DMS 273 treated with DMSO at 0.1 percent for 48 hours (cell line): ENCODE measurements around the gene EIF4G2.
"Not testable (repeated sequence)": the region's sequence is repeated elsewhere in the genome, so short reads cannot be mapped to it uniquely, and the experiment has no call there.

Experiments
- DNase-seq: peaks from one replicate; lab custom pipeline; 2025; lab: John Stamatoyannopoulos, UW

The EIF4G2 gene

DNA sequence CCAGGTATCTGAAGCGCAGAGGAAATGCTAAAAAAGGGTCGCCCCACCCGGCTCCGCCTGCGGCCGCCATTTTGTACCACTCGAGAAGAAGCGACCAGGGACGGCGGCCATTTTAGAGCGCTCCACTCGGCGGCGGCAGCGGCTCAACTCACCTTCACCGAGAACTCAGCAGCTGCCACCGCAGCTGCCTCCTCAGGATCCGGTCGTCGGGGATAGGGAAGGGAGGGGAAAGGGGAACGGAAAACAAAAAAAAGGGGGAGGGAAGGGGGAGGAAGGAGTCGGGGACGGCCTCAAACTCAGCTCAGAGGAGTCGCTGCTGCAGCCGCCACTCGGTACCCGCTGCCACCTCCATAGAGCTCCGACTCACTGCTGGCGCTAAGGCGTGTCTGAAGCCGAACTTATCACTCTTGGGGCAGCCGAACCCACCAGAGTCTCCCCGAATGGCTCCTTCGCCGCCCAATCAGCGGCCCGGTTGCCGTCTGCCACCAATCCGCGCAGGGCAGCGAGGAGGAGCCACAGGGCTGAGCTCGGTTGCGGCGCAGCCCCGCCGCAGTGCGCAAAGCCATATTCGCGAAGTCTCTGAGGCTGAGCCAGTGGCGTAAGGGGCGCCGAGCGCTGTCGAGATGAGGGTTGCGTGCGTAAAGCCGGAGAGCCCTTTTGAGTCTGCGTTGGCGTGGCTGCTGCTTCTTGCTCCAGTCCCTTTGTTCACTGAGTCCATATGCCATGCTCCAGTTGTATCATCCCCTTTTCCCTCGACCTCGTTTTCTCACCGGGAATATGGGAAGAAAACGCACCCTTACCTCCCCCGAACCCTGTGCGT lies at the start of gene EIF4G2:
TSS of gene EIF4G2 (minus strand) at position 374 of the 820 bp plus-strand sequence.
- peak; percentile 94 for DNase-seq

DNA sequence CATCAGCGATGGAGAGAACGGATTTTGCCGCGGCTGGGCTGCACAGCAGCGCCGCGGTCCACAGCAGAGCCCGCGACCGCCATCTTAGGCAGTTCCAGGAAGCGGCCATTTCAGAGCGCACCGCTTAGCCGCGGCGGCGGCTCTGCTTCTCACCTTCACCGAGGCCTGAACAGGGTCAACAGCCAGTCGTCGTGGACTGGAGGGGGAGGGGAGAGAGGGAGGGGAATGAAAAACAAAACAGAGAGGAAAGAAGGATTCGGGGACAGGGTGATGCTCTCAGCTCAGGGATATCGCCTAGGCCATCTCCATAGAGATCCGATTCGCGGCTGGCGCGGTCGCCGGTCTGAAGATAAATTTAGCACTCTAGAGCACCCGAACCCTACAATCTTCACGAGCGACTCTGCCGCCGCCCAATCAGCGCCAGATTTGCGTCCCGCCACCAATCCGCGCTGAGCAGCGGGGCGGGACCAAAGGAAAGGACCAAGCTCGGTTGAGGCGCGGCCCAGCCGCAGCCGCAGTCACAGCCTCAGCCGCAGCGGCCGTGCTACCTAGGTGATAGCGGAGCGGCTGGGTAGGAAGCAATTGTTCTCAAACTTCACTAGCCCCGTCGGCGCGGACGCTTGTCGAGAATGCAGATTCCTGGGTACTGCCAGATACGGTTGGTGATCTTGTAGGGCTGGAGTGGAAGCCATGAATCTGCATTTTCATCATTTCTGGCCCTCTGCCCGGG lies 49.1 kb upstream of the EIF4G2 start, which contains the start of gene ZBED5:
TSS of gene ZBED5 (minus strand) at position 345 of the 730 bp plus-strand sequence. CDS start 3,108 bp downstream, outside the sequence.
- peak; percentile 83 for DNase-seq

DNA sequence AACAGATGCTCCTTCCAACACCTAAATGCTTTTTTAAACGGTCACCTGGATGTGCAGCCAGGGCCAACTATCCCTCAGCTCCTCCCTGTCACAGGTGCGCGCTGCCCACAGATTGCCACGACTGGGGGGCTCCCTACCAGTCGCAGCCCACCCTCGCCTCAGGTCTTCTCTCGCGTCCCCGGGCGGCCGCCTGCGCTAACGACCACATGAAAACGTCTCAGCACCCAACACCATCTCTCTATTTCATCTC lies 48.7 kb upstream of the EIF4G2 start:
- no peak for DNase-seq

DNA sequence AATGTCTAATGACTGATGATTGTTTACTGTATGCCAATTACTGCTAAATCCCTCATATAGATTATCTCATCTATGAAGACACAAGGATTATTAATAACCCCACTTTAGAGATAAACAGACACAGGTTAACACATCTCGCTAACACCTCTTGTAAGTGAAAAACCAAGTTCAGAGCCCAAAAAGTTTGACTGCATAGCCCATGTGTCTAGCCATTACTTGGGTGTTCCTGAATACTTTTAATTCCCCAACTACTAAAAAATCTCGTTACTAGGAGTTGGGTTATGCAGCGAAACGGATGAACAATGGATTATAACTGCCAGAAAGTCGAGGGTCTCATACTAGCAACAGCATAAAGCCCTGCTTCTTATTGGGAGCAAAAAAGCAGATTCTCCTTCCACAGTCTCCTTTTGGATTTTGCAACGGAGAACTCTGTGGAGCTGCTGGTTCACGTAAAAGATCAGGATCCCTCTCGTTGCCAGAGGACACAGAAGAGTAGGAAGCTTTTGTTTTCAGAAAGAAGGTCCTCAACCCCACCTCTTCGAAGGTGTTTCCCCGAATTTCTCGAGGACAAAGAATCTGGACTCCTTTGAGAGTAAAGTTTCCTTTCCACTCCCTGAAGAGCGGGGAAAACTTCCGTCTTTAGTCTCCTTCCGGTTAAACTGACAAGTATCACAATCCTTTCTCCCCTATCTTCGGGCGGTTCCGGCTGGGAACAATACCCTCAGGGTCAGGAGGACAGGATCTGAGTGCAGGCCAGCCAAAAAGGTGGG lies 48.1 kb upstream of the EIF4G2 start:
- DNase-seq, result no peak

DNA sequence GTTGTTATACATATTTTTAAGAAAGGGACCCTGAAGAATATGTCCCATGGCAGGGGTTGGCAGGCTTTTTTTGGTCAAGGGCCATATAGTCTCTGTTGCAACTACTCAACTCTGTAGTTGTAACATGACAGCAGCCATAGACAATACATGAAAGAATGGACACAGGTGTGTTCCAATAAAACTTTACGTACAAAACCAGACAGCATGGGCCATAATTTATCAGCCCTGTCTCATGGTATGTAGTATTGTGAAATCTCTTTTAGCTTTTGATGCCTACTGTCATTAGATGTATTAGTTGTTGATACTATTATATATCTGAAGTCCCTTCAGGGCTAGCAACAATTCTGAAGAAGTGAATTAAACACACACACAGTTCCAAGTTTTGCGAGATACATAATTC lies 46.6 kb upstream of the EIF4G2 start:
- DNase-seq, result no peak

DNA sequence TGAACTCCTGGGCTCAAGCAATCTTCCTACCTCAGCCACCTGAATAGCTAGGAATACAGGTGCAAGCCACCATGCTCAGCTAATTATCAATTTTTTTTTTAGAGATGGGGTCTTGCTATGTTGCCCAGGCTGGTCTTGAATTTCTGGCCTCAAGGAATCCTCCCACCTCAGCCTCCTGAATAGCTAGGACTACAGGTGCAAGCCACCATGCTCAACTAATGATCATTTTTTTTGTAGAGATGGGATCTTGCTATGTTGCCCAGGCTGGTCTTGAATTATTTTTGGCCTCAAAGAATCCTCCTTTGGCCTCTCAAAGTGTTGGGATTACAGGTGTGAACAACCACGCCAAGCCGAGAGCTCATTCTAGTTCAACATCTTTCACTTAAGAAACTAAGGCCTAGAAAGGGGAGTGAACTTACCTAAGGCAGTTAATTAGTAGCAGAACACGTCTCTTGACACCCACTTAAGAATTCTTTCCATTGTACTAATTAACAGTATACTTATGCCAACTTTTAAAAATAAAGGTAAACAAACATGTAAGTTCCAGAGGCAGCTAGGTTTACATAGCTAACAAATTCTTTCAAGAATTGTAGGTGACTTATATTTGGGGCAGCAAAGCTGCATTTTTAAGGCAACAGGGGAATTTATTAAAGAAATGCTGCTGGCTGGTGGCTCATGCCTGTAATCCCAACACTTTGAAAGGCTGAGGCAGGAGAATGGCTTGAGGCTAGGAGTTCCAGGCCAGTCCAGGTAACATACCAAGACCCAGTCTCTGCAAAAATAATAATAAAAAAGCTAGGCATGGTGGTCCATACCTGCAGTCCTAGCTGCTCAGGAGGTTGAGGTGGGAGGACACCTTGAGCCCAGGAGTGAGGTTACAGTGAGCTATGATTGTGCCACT lies 39.5 kb upstream of the EIF4G2 start:
- no peak for DNase-seq

DNA sequence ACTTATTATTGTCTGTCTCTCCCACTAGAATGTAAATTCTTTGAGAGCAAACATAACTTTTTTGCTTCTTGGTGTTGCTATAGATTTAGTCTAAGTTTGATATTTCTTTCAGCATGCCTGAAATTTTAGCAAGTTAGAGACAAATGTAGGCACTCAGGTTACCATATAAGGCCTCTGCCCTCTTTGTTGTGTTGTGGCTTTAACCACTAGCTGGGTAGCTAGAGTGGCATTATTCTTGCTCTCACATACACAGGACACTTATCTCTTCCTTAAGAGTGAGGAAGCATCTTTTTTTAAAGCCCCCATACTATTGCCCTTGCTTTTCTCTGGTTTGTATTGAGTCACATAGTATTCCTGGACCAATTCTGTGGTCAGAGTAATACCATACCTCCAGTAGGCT lies 37.9 kb upstream of the EIF4G2 start:
- DNase-seq, result no peak

DNA sequence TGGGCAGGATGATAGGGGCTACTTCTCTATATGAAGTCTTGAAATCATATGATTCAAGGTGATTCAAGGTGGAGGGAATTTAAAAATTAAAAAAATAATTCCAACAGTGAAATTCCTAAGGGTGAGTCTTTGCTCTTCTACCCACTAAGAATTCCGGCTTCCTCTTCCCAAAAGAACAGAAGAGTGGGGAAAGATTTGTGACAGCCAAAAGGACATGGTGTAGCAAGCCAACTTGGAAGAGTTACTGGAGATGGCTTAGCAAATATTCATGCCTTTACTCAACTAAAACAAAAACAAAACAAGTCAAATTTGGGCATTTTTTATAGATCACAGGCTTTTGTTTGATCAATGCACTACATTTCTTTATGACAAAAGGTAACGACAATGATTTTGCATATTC lies 36.9 kb upstream of the EIF4G2 start:
- no peak for DNase-seq

DNA sequence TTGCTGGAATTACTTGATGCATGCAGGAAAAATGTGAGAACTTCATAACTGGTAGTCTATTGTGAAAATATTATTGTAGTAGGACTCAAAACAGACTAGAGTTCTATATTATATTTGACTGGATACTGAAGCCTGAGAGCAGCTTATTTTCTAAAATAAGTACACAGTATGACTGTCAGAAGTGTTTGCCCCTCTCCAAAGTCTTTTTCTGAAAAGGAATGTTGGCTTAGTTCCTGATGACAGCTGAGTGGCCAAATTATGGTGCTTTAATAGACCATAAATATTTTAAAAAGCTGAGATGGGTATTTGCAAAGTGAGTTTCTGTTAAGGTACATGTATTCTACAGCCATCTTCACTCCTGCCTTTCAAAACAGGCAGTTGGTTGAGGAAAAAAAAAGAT lies 36.1 kb upstream of the EIF4G2 start:
- DNase-seq, result no peak

DNA sequence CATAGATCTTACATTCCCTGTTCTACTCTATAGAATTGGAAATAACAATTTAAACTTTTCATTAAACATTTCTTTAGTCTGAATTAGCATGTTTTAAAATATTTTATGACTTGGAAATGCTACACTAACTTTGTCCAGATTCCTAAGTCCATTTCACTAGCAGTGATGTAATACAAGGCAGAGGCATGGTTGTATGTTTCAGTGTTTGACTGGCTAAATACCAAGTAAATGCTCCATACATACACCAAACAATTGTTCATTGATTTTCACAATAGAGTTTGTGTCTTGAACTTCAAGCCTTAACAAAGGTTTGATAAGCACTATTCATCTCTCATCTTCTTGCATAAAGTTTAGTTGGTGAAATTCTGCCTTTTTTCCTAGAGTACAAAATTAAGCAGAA lies 35.6 kb upstream of the EIF4G2 start:
- no peak for DNase-seq

DNA sequence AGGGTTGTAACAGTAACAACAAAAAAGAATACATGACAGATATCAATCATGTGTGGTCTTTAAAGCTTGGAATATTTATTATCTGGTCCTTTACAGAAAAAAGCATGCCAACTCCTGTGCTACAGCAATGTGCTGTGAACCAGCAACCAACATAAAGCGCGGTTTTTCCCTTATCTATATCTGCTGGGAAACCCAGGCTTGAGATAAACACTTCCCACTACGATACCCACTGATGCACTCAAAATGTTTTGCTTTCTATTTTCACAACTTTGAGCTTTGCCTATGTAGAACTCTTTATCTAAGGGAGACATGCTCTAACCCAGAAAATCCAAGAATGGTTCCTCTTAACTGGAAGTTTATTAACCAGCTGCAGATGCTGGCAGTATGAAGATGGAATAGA lies 30.2 kb upstream of the EIF4G2 start:
- DNase-seq, result no peak

DNA sequence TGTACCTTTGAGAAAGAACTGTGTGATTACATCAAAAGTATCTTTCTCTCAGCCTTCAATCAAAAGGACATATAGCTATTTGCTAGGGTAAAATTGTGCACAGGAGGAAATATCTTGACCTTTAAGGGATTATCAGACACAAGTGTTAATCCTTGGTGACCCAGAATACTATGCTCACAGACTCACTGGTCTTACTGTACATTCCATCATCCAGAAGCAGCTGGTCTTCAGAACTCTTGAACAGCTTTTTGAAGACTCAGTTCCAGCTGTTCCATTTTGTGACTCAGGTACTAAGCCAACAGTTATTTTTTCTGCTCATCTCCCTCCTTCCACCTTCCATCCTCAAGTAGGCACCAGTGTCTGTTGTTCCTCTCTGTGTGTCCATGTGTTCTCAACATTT lies 29.4 kb upstream of the EIF4G2 start:
- DNase-seq, result no peak

DNA sequence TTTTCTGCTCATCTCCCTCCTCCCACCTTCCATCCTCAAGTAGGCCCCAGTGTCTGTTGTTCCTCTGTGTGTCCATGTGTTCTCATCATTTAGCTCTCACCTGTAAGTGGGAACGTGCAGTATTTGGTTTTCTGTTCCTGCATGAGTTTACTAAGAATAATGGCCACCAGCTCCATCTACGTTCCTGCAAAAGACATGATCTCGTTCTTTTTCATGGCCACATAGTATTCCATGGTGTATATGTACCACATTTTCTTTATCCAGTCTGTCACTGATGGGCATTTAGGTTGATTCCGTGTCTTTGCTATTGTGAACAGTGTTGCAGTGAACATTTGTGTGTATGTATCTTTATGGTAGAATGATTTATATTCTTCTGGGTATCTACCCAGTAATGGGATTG lies 28.2 kb upstream of the EIF4G2 start:
- not testable (repeated sequence) for DNase-seq

DNA sequence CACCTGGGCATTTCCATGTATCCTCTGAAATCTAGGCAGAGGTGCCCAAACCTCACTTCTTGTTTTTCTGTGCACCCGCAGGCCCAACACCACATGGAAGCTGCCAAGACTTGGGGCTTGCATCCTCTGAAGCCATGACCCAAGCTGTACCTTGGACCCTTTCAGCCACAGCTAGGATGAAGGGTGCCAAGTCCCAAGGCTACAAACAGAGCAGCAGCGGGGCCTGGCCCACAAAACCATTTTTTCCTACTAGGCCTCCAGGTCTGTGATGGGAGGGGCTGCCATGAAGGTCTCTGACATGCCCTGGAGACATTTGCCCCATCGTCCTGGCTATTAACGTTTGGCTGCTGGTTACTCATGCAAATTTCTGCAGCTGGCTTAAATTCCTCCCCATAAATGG lies 20.4 kb upstream of the EIF4G2 start:
- DNase-seq, result no peak

DNA sequence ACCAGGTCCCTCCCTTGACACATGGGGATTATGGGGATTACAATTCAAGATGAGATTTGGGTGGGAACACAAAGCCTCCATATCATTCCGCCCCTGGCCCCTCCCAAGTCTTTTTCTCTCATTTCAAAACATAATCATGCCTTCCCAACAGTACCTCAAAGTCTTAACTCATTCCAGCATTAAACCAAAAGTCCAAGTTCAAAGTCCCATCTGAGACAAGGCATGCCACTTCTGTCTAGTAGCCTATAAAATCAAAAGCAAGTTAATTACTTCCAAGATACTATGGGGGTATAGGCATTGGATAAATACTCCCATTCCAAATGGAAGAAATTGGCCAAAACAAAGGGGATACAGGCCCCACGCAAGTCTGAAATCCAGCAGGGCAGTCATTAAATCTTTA lies 19.7 kb upstream of the EIF4G2 start:
- no peak for DNase-seq

DNA sequence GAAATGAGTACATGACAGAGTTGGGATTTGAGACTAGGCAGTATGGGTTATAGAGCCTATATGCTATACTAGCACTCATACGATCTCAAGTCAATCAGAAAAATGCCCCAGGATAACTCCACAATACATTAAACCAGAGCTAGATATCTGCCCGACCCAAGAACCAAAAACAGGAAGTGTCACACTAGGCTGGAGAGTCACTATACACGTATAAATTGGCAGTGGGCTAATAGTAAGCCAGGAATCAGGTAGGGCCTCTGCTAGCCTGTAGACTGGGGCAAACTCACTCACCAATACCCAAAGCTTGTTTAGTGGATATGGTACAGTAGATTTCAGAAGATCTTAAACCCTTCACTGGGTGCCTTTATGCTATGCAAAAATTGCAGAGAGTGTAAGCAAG lies 16.2 kb upstream of the EIF4G2 start:
- no peak for DNase-seq

DNA sequence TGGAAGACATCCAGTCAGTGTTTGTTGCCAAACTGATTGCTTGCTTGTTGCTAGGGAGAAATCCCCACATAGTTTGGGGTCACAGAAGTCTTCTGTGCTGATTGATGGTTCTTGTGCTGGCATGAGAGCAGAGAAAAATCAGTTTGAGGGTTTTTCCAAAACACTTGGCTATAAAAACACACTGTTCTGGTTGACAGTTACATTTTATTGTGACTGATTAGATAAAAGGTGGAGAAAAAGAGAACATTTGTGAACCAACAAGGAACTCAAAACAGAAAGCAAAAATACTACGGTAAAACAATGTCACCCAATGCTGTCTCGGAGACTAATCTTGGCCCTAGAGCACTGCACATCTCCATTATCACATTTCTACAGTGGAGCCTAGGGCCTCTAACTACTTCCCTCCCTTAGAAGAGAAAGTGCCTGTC lies 14.4 kb upstream of the EIF4G2 start:
- no peak for DNase-seq

DNA sequence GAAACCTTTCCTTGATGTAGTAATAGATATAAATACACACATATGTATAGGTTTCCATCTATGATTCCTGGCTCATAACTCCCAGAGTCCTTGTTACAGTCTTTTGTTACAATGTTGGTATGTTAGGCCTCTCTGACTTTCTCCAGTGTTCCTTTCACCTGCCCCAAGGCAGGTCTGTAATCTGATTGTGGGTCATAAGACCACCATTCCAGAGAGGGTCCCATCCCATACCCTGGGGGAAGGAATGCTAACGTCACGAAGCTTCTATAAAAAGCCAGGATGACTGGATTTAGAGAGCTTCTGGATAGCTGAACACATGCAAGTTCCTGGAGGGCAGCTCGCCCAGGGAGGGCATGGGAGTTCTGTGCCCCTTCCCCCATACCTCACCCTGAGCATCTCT lies 13.8 kb upstream of the EIF4G2 start:
- not testable (repeated sequence) for DNase-seq

DNA sequence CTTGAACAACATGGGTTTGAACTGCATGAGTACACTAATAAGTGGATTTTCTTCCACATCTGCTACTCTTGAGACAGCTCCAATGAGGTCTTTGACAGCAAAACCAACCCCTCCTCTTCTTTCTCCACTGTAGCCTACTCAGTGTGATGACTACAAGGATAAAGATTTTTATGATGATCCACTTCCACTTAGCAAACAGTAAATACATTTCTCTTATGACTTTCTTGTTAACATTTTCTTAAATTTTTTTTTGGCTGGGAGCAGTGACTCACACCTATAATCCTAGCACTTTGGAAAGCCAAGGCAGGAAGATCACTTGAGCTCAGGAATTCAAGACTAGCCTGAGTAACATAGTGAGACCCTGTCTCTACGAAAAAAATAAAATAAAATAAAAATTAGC lies 9.9 kb upstream of the EIF4G2 start:
- DNase-seq, result no peak

DNA sequence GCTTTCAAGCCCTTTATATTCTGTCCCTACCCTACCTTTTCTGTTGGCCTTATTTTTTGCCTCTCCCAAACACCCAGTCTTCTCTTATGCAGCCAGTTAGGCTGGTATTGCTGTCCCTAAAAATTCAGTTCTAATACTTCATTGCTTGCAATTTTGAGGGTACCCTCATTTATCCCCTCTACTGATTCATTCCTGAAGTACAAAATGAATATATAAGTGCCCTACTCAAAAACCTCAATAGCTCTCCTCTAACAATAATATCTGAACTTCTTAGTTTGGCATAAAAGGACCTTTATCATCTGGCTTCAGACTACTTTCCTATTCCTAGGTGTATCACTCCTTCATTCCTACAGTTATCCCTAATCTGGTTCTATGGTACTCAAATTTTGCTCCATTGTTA lies 5.2 kb upstream of the EIF4G2 start:
- DNase-seq, result no peak

DNA sequence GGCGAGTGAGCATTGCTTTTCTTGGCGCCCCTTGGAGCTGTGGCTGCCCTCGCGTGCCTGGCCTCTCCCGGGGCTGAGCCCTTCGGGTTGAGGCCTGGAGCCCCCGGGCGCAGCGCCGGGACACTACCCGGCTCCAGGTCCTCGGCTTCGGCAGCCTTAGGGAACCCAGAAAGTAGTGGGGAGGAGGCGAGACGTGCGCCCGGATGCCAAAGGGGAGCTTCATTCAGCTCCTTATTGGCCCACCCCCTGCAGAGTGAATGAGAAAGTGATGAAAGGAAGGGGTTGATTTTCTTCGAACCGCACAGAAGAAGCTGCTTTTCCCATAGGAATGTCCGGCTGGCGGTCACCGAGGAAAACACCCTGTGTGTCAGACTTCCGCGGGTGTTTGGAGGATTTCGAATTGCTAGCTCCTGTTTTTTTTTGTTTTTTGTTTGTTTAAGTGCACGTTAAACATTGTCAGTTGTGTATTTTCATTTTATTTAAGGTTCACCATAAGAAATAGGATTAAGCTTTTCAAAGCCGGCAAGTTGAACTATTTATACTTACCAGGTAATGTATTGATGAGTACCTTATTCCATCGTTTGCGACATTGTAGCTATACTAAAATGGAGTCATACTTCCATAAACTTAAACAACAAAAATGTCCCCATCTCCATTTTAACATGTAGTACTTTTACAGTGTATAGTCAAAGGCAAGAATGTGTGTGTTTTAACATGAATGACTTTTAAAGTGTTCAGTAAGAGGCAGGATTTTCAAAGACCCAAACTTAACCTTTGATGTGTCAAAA lies 841 bp upstream of the EIF4G2 start:
- no peak for DNase-seq
